HepG2 (cell line): Measurements from ENCODE around the gene ZBTB46. TPM values are rescaled to one million over a fixed set of nuclear protein-coding genes. Genes with fewer than 3 reads are reported as not detected.

ENCODE experiments used
- KLF9 ChIP-seq: IDR thresholded peaks from 2 replicates; pipeline ENCODE4 v1.6.1; 2016; ENCODE audit warnings: low read depth
- MXI1 ChIP-seq: IDR thresholded peaks from 3 replicates; pipeline ENCODE4 v1.6.1; 2012; ENCODE audit warnings: low read depth, low read length, inconsistent platforms, borderline replicate concordance
- NRL ChIP-seq: sonication (generic); formaldehyde crosslinking; IDR thresholded peaks from 2 replicates; pipeline ENCODE4 v1.5.0; 2020; ENCODE audit warnings: missing genetic modification reagents, mild to moderate bottlenecking, moderate library complexity, borderline replicate concordance
- POLR2AphosphoS5 ChIP-seq: IDR thresholded peaks from 2 replicates; pipeline ENCODE4 v1.6.1; 2012; ENCODE audit warnings: low read depth, low read length
- RAD51 ChIP-seq: fragments of 450-650 bp; IDR thresholded peaks from 2 replicates; pipeline ENCODE4 v1.6.1; 2016; ENCODE audit warnings: borderline replicate concordance
- TRIM24 ChIP-seq: sonication (generic); formaldehyde crosslinking; IDR thresholded peaks from 2 replicates; pipeline ENCODE4 v1.8.0; 2022; ENCODE audit warnings: mild to moderate bottlenecking, missing genetic modification reagents
- ZNF17 ChIP-seq: sonication (generic); formaldehyde crosslinking; IDR thresholded peaks from 2 replicates; pipeline ENCODE4 v1.5.0; 2020; ENCODE audit warnings: mild to moderate bottlenecking, missing genetic modification reagents
- ZNF496 ChIP-seq: sonication (generic); formaldehyde crosslinking; IDR thresholded peaks from 2 replicates; pipeline ENCODE4 v1.8.1; 2023; ENCODE audit warnings: mild to moderate bottlenecking, moderate library complexity, missing genetic modification reagents; ENCODE audit not compliant: insufficient replicate concordance
- ZNF672 ChIP-seq: sonication (generic); formaldehyde crosslinking; IDR thresholded peaks from 2 replicates; pipeline ENCODE4 v1.8.1; 2022; ENCODE audit warnings: missing genetic modification reagents
- ZNF768 ChIP-seq: sonication (generic); formaldehyde crosslinking; IDR thresholded peaks from 2 replicates; pipeline ENCODE4 v1.4.0; 2020; ENCODE audit warnings: missing genetic modification reagents
- ZSCAN31 ChIP-seq: sonication (generic); formaldehyde crosslinking; IDR thresholded peaks from 2 replicates; pipeline ENCODE4 v1.5.0; 2020; ENCODE audit warnings: low read depth, mild to moderate bottlenecking, missing genetic modification reagents
- polyA plus RNA-seq, 8 experiments: library from polyadenylated mRNA; depleted of rRNA in 3 of 8; stranded (reverse) in 7 of 8; unstranded in 1 of 8; fragments of >200 nt; fragmentation: Illumina TruSeq in 4 of 8; extraction: Trizol in 4 of 8; gene quantifications; 2 replicates each; pipeline versions ENCODE4 v1.2.1 to v1.2.3, GENCODE V29; 2011 to 2016; ENCODE audit warnings: low read depth in 4 of 8, missing spikeins in 1 of 8, mixed read lengths in 1 of 8; ENCODE audit not compliant: insufficient read depth in 1 of 8
- total RNA-seq, 5 experiments: library from RNA; depleted of rRNA; stranded (reverse); fragments of >200 nt; fragmentation: Illumina TruSeq; extraction: Trizol; gene quantifications; 2 replicates each; pipeline ENCODE4 v1.2.3, GENCODE V29; 2016; ENCODE audit warnings: low read depth in 1 of 5
- TF ChIP-seq, protein P1 (sequence below): sonication (generic); formaldehyde crosslinking; IDR thresholded peaks from 2 replicates; pipeline ENCODE4 v1.4.0; 2020; ENCODE audit warnings: missing genetic modification reagents, borderline replicate concordance
- TF ChIP-seq, protein P2 (sequence below): sonication (generic); formaldehyde crosslinking; IDR thresholded peaks from 2 replicates; pipeline ENCODE4 v1.9.0; 2021; ENCODE audit warnings: missing genetic modification reagents, borderline replicate concordance
- TF ChIP-seq, protein P3 (sequence below): sonication (generic); formaldehyde crosslinking; IDR thresholded peaks from one replicate; pipeline ENCODE4 v1.5.1; 2020; ENCODE audit warnings: mild to moderate bottlenecking, missing genetic modification reagents; ENCODE audit errors: not compliant biosample characterization
- TF ChIP-seq, protein P4 (sequence below): sonication (generic); formaldehyde crosslinking; conservative IDR thresholded peaks from 2 replicates; pipeline ENCODE4 v1.8.1; 2023; ENCODE audit warnings: missing genetic modification reagents
- TF ChIP-seq, protein P5 (sequence below): sonication (generic); formaldehyde crosslinking; IDR thresholded peaks from 2 replicates; pipeline ENCODE4 v1.4.0; 2020; ENCODE audit warnings: missing genetic modification reagents

The ZBTB46 gene
- total and polyA plus RNA-seq, 2 of the 13 experiments (the other 11 are each of a cell fraction or from before 2014, with no cell fraction given), result 1.6 to 13.5 TPM

DNA sequence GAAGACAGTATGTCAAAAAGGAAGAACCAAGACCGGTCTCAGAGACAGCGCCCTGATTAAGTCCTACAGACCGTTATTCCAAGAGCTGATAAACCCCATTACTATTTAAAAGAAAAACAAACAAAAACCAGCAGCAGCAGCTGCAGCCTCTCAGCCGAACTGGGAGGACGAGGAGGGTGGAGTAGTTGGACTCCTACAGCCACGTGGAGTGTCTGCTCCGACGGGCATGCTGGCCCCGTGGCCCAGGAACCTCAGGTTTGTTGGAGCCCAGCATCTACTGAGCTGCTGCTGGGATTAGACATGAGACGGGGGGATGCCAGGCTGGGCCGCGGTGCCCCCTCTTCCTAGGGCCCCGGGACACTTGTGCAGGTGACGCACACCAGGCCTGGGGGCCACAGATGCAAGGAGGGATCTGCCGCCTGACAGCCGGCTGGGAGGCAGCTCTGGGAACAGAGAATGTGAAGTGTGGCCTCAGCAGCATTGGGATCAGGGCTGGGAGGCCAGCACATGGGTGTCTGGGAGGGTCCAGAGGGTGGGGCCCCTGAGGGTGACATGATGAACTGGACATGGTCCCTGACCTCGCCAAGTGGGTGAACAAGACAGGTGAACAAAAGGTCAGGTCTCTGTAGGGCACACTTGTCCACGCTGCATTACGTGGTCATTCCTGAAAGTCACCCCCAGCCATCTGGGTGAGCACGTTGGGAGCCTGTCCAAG lies 2.9 kb upstream of the ZBTB46 start (continued):
- TF ChIP-seq POLR2AphosphoS5 (no peak), ZSCAN31 (CRISPR knock-in tag) (no peak), KLF9 (CRISPR knock-in tag) (no peak), ZNF496 (CRISPR knock-in tag) (no peak), ZNF768 (CRISPR knock-in tag) (peak; percentile 70; the same call in 1 of the 2 replicates), NRL (CRISPR knock-in tag) (no peak), RAD51 (no peak), TRIM24 (CRISPR knock-in tag) (no peak), ZNF17 (no peak), ZNF672 (CRISPR knock-in tag) (no peak), MXI1 (peak; percentile 39; the same call in 1 of the 3 replicates)
- TF ChIP-seq, protein P1, sequence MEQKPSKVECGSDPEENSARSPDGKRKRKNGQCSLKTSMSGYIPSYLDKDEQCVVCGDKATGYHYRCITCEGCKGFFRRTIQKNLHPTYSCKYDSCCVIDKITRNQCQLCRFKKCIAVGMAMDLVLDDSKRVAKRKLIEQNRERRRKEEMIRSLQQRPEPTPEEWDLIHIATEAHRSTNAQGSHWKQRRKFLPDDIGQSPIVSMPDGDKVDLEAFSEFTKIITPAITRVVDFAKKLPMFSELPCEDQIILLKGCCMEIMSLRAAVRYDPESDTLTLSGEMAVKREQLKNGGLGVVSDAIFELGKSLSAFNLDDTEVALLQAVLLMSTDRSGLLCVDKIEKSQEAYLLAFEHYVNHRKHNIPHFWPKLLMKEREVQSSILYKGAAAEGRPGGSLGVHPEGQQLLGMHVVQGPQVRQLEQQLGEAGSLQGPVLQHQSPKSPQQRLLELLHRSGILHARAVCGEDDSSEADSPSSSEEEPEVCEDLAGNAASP (CRISPR knock-in tag), result no peak
- TF ChIP-seq, protein P2, sequence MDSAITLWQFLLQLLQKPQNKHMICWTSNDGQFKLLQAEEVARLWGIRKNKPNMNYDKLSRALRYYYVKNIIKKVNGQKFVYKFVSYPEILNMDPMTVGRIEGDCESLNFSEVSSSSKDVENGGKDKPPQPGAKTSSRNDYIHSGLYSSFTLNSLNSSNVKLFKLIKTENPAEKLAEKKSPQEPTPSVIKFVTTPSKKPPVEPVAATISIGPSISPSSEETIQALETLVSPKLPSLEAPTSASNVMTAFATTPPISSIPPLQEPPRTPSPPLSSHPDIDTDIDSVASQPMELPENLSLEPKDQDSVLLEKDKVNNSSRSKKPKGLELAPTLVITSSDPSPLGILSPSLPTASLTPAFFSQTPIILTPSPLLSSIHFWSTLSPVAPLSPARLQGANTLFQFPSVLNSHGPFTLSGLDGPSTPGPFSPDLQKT (CRISPR knock-in tag), result no peak
- TF ChIP-seq, protein P3, sequence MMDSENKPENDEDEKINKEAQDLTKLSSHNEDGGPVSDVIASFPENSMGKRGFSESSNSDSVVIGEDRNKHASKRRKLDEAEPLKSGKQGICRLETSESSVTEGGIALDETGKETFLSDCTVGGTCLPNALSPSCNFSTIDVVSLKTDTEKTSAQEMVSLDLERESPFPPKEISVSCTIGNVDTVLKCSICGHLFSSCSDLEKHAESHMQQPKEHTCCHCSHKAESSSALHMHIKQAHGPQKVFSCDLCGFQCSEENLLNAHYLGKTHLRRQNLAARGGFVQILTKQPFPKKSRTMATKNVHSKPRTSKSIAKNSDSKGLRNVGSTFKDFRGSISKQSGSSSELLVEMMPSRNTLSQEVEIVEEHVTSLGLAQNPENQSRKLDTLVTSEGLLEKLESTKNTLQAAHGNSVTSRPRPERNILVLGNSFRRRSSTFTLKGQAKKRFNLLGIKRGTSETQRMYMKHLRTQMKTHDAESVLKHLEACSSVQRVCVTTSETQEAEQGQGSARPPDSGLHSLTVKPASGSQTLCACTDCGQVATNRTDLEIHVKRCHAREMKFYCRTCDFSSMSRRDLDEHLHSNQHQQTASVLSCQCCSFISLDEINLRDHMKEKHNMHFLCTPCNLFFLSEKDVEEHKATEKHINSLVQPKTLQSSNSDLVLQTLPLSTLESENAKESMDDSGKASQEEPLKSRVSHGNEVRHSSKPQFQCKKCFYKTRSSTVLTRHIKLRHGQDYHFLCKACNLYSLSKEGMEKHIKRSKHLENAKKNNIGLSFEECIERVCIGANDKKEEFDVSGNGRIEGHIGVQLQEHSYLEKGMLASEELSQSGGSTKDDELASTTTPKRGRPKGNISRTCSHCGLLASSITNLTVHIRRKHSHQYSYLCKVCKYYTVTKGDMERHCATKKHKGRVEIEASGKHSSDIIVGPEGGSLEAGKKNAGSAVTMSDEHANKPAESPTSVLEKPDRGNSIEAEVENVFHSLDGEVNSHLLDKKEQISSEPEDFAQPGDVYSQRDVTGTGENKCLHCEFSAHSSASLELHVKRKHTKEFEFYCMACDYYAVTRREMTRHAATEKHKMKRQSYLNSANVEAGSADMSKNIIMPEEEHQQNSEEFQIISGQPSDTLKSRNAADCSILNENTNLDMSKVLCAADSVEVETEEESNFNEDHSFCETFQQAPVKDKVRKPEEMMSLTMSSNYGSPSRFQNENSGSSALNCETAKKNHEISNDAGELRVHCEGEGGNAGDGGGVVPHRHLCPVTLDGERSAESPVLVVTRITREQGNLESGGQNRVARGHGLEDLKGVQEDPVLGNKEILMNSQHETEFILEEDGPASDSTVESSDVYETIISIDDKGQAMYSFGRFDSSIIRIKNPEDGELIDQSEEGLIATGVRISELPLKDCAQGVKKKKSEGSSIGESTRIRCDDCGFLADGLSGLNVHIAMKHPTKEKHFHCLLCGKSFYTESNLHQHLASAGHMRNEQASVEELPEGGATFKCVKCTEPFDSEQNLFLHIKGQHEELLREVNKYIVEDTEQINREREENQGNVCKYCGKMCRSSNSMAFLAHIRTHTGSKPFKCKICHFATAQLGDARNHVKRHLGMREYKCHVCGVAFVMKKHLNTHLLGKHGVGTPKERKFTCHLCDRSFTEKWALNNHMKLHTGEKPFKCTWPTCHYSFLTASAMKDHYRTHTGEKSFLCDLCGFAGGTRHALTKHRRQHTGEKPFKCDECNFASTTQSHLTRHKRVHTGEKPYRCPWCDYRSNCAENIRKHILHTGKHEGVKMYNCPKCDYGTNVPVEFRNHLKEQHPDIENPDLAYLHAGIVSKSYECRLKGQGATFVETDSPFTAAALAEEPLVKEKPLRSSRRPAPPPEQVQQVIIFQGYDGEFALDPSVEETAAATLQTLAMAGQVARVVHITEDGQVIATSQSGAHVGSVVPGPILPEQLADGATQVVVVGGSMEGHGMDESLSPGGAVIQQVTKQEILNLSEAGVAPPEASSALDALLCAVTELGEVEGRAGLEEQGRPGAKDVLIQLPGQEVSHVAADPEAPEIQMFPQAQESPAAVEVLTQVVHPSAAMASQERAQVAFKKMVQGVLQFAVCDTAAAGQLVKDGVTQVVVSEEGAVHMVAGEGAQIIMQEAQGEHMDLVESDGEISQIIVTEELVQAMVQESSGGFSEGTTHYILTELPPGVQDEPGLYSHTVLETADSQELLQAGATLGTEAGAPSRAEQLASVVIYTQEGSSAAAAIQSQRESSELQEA (CRISPR knock-in tag), result no peak
- TF ChIP-seq, protein P4, sequence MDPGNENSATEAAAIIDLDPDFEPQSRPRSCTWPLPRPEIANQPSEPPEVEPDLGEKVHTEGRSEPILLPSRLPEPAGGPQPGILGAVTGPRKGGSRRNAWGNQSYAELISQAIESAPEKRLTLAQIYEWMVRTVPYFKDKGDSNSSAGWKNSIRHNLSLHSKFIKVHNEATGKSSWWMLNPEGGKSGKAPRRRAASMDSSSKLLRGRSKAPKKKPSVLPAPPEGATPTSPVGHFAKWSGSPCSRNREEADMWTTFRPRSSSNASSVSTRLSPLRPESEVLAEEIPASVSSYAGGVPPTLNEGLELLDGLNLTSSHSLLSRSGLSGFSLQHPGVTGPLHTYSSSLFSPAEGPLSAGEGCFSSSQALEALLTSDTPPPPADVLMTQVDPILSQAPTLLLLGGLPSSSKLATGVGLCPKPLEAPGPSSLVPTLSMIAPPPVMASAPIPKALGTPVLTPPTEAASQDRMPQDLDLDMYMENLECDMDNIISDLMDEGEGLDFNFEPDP (CRISPR knock-in tag), result no peak
- TF ChIP-seq, protein P5, sequence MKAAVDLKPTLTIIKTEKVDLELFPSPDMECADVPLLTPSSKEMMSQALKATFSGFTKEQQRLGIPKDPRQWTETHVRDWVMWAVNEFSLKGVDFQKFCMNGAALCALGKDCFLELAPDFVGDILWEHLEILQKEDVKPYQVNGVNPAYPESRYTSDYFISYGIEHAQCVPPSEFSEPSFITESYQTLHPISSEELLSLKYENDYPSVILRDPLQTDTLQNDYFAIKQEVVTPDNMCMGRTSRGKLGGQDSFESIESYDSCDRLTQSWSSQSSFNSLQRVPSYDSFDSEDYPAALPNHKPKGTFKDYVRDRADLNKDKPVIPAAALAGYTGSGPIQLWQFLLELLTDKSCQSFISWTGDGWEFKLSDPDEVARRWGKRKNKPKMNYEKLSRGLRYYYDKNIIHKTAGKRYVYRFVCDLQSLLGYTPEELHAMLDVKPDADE (CRISPR knock-in tag), result no peak
